Measurements from ENCODE around the gene TMCC3.
"Not testable (repeated sequence)": the region's sequence is repeated elsewhere in the genome, so short reads cannot be mapped to it uniquely, and the experiment has no call there.

Gene TMCC3

DNA sequence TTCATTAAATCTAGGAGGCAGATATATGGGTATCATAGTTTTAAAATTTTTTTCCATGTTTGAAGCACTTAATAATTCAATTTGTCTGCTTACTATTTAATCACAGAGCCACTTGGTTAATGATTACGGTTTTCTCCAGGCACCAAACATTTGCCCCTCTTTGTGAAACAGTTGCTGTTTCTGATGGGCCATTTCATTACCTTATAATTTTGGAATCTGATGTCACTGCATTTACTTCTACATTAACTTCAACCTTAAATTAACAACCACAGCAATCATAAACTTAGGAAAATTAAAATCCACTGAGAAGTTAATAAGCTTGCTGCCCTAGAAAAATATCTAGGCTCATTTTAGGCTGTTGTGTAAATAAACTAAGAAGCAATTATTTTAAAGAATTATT is 17.0 kb downstream of the TMCC3 start:
- no peak for DNase-seq

DNA sequence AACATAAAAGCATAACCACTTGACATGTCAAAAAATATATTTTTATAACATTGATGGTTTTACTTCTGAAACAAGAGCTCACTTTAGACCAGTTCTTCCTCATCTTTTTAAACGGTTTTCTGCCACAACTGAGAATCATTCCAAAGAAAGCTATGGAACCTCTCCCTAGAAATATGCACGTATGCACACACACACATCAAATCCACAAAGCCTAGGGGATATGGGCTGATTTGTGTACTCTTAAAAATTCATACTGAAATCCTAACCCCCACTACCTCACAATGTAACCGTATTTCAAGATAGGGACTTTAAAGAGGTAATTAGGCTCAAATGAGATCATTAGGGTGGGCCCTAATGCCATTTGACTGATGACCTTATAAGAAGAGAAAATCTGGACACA is 19.3 kb downstream of the TMCC3 start:
- DNase-seq = no peak

DNA sequence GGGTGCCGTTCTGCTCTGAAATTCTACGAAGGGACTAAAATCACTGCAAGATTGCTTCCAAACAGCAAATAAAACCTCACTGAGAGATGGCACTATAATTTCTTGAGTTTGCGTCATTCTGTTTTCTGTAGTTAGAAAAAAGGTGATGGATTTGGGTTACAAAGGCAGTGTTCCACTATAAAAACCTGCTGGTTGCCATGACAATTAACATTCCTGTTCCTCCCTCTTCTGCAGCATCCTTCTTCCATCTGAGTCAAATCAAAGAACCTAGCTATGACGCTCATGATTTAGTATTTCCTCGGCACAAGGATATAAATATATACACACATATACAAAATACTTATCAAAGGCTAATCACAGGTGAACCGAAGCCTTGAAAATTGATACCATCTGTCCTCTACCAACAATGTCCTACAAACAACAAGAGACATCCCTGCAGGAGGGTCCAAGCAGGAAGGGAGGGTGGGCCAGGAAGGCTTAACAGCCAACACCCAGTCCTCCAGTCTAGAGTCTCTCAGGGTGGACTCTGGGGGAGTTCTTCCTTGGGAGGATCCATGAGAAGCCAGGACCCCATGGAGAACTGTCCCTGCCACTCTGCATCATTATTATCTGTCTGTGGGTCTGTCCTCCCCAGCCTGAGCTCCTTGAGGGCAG is 21.4 kb downstream of the TMCC3 start:
- DNase-seq = no peak

GRCh38 chr12:94628369-94628768 is 22.0 kb downstream of the TMCC3 start:
- DNase-seq = no peak

DNA sequence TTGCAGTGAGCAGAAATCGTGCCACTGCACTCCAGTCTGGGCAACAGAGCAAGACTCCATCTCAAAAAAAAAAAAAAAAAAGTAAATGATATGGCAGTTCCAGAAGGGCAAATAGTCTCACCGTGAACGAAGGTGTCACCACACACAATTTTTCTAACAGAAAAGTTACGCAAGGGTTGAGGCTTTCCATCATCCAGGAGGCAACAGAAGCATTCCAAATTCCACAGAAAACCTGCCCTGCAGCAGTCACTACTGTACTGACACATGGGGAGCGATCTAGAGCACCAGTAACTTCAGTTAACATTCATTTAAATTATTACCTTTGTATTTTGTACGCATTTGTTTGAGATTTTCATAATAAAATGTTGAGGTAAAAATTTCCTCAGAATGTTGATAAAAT is 24.8 kb downstream of the TMCC3 start:
- no peak for DNase-seq

DNA sequence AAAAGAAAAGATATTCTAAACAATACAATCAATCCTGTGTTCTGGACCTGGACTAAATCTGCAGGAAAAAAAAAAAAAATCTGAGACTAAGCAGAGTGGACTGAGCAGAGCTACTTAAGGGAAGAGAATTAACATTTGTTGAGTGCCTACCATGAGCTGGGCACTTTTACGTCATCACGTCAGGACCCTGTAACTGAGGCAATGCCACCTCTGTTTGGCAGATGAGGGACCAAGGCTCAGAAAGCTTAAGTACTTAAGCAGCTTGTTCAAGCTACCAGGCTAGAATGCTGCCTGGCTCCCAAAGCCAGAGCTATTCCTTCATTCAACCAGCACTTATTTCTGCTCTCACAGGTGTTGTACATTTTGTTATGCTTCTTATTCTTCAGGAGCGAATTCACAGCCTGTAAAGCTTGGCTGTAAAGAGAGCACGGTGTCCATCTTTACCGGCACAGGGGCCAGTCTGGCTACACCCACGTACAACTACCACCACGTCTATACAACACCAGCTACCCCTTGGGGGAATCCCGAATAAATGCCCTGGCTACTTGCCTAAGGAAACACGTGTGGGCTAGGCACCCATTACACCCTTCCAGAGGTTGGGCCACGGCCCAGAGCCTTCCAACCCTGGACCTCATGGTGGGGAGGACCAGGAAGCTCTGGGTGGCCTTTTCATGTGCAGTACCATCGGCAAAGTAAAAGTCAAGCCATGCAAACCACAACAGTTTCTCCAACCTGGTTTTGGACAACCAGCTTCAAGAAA is 27.0 kb downstream of the TMCC3 start:
- DNase-seq = no peak

GRCh38 chr12:94622475-94622874 is 27.9 kb downstream of the TMCC3 start:
- no peak for DNase-seq

GRCh38 chr12:94621662-94622359 is 28.5 kb downstream of the TMCC3 start:
- no peak for DNase-seq

- DNase-seq = no peak
Observed at GRCh38 chr12:94620621-94621020, 29.7 kb downstream of the TMCC3 start.

GRCh38 chr12:94618995-94619695 is 31.2 kb downstream of the TMCC3 start:
- DNase-seq = no peak

DNA sequence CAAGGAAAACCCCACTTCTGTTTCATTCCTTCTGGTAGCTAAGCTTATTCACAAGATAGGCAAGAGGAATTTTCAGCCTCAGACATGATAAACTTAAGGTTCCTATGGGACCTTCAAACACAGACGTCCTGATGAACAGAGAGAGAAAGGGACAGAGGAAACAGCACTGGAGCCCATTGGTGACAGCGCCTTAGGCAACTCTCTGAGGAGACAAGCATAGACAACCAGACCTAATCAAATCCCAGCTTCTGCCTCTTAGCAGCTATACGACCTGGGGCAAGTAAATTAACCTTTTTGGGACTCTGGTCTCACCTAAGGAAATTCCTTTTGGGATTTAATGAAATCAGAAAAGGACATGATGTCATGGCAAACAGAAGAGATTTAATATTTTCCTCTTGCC is 33.3 kb downstream of the TMCC3 start:
- no peak for DNase-seq

DNA sequence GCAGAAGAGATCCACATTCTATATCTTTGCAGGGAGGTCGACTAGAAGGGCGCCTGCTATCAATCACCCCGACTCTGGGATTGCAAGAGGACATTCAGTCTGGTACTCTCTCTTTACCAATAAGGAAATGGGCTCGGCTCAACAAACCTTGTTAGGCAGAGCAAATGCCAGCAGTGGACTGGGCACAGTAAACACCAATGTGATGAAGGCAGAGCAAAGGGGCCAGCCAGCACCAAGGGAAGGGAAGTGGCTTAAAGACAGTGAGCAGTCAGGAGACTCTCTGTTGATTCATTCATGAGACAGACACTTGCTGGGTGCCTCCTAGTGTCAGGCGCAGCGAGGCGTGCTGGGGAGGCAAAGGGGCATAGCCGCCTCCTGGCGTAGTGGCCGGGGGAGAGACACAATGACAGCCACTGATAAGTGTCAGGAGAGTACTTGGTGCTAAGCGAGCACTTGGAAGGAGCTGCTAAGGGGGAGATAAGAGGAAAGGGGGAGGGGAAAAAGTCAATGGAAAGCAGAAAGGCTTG is 34.1 kb downstream of the TMCC3 start:
- DNase-seq = no peak

GRCh38 chr12:94615260-94616181 is 34.8 kb downstream of the TMCC3 start:
- DNase-seq = no peak

DNA sequence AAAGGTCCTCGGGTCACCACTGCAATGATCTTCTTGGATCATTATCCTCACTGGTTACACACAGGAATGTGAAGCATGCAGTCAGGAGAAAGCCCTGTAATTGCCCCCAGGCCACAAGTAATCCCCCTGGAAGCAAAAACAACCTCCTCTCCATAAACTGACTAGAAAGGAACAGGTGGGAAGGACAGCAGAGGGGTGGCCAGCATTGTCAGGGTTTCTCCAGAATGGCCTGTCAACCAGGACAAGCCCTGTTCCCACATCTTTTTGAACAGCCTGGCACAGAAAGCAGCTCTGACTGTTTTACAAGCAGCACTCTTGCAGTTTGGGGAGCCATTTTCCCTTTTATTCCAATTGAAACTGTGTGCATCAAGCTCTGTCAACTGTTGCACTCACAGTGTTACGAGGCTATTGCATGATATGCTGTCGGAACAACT is 36.1 kb downstream of the TMCC3 start:
- DNase-seq = no peak

- no peak for DNase-seq
Observed at GRCh38 chr12:94609917-94610443, 40.4 kb downstream of the TMCC3 start.

DNA sequence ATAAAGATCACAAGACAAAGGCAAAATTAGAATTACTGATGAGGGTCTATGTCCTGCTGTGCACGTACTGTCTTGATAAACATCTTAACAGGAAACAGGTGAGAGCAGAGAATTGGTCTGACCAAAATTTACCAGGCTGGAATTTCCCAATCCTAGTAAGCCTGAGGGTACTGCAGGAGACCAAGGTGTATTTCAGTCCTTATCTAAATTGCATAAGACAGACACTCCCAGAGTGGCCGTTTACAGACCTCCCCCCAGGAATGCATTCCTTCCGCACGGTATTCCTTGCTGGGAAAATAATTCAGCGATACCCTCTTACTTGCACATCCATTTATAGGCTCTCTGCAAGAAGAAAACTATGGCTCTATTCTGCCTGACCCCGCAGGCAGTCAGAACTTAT is 43.5 kb downstream of the TMCC3 start:
- DNase-seq = not testable (repeated sequence)

DNA sequence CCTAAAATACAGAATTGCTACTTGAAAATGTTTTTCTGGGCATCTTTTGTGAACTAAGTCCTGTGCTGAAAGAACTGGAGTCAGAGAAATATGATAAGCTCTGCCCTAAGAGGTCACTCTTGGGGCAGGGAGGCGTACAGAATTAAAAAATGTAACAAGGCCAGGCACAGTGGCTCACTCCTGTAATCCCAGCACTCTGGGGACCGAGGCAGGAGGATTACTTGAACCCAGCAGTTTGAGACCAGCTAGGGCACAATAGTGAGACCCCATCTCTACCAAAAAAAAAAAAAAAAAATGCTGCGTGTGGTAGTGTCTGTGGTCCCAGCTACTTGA is 46.0 kb downstream of the TMCC3 start:
- no peak for DNase-seq

- DNase-seq = no peak
Observed at GRCh38 chr12:94603434-94604365, 46.7 kb downstream of the TMCC3 start.

DNA sequence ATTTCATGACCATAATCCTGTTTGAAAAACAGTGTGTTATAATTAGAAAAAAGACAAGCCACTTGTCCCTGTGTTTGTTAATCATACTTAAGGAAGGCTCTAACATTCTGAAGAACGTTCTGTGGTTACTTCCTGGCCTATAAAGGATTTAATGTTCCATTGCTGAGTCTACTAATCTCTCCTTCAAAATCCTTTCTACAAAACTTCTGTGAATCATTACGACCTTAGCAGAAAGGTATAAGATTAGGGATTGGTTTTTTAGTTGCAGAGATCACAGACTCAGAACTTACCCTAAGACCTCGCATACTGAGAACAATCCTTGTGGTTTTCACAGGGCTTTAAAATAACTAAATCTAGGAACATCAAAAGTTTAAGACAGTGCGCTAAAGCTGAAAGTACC is 48.3 kb downstream of the TMCC3 start:
- DNase-seq = no peak

DNA sequence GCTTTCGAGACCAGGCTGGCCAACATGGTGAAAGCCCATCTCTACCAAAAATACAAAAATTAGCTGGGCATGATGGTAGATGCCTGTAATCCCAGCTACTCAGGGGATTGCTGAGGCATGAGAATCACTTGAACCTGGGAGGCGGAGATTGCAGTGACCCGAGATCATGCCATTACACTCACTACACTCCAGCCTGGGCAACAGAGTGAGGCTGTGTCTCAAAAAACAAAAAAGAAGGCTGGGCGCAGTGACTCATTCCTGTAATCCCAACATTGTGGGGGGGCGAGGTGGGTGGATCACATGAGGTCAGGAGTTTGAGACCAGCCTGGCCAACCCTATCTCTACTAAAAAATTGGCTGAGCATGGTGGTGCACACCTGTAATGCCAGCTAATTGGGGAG is 49.0 kb downstream of the TMCC3 start:
- DNase-seq = not testable (repeated sequence)

DNA sequence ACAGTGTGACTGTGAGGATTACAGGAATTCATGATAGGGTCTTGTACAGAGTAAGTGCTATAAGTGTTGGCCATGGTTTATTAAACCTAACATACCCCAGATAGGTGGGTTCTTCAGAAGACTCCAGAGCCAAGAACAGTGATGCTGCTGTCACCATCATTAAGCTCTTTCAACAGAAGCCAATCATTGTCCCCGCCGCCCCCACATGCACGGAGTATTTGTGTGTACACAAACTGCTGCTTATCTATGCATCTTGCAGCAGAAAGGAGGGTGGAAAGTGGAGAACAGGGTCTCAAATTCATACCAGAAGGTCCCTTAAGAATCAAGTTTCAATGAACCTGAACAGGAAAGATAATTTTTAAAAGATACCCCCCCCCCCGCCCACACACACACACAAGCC is 51.2 kb downstream of the TMCC3 start:
- DNase-seq = no peak

Measured in cortex of kidney (tissue), 1 donor.